ENCODE data around the gene ELAVL1. TPM values are rescaled to one million over a fixed set of nuclear protein-coding genes. Genes with fewer than 3 reads are reported as not detected.
A peak's percentile ranks its signal among the peaks of the same experiment; 100 is the strongest.

ELAVL1 gene
- total and polyA plus RNA-seq, 2 of the 13 experiments (the other 11 are each of a cell fraction or from before 2014, with no cell fraction given) = 27.9 to 38.4 TPM

GRCh38 chr19:7911508-7912143, 93.8 kb downstream of the ELAVL1 start:
- intact Hi-C loops (cut with micrococcal nuclease; ENCODE audit: unreplicated experiment) = no loop called here
- Histone ChIP-seq H3K27me3 (ENCODE audit: control insufficient read depth in 1 of 2, insufficient read depth in 2 of 2, low read length in 2 of 2) (no peaks in the 10 kb centered on the region), H3K79me2 (ENCODE audit: insufficient read depth, low read length) (peaks cover 2% of the 10 kb centered on the region), H4K20me1 (ENCODE audit: insufficient read depth, low read length) (peaks cover 3% of the 10 kb centered on the region; the same call in 1 of the 2 replicates), H3K36me3 (replicated peaks in 1 of 2; ENCODE audit: control insufficient read depth in 1 of 2, insufficient read depth in 2 of 2, low read length in 2 of 2) (peaks cover 4 to 20% of the 10 kb centered on the region in 2 experiments; a peak in 3 of 5 replicates), H3K9me3 (ENCODE audit: low read length) (no peaks in the 10 kb centered on the region), H3K9ac (ENCODE audit: insufficient read depth, low read depth, low read length) (no peak overlapping the region), H2AFZ (ENCODE audit: low read length) (no peak overlapping the region), H3K4me3 (replicated peaks in 1 of 3; ENCODE audit: insufficient read depth in 1 of 3, low read depth in 2 of 3, low read length in 3 of 3) (no peak overlapping the region), H3K27ac (ENCODE audit: extremely low read length, insufficient read depth, low read length) (no peak overlapping the region), H3K4me1 (ENCODE audit: insufficient read depth, low read length) (peaks cover 11% of the 10 kb centered on the region), H3K4me2 (ENCODE audit: low read depth, low read length) (no peak overlapping the region)
- DNase-seq (ENCODE audit: low spot score) = no peak
- WGBS (ENCODE audit: low lambda C conversion rate) = 96% methylated on average over 7 of the region's 18 CpGs
- ATAC-seq = no peak
- ChIA-PET CTCF (ENCODE audit: low intra/inter-chr PET ratio, low total read pairs) (no interaction called here), POLR2A (interaction anchor here (1.9 to 2.6 kb wide), 2 partner anchors 8 to 9 kb away, joined by 6 to 8 read pairs; partner anchors contain the start of genes MAP2K7 and SNAPC2)
- no TSS peak for BruUV-seq (replicated peaks)
- in situ Hi-C loops (cut with HindIII; ENCODE audit: extremely low pct_ligation_motif_present, low pct_unique_long_range_greater_than_20kb) = no loop called here
- FAIRE-seq = no peak
- no peak for TF ChIP-seq CSRNP2 (CRISPR knock-in tag; conservative IDR thresholded peaks at IDR 0.05; ENCODE audit: low read depth)
- peak; percentile 61 for TF ChIP-seq AGO2 (optimal IDR thresholded peaks at IDR 0.05; ENCODE audit: low read depth, low read length)

GRCh38 chr19:7910321-7911161, 94.9 kb downstream of the ELAVL1 start:
- intact Hi-C loops (cut with micrococcal nuclease; ENCODE audit: unreplicated experiment) = no loop called here
- TF ChIP-seq RBFOX2 (IDR thresholded peaks at IDR 0.05; ENCODE audit: low read depth, low read length) (peak; percentile 18; the same call in 1 of the 2 replicates), HDAC1 (CRISPR knock-in tag; IDR thresholded peaks at IDR 0.05) (no peak)
- ATAC-seq (no peak), DNase-seq (ENCODE audit: low spot score) (no peak), FAIRE-seq (no peak)
- Histone ChIP-seq H3K4me3 (replicated peaks in 1 of 3; ENCODE audit: insufficient read depth in 1 of 3, low read depth in 2 of 3, low read length in 3 of 3) (no peak overlapping the region), H3K9me3 (ENCODE audit: low read length) (no peaks in the 10 kb centered on the region), H3K79me2 (ENCODE audit: insufficient read depth, low read length) (peaks cover 8% of the 10 kb centered on the region), H3K27ac (ENCODE audit: extremely low read length, insufficient read depth, low read length) (no peak overlapping the region), H2AFZ (ENCODE audit: low read length) (no peak overlapping the region), H4K20me1 (ENCODE audit: insufficient read depth, low read length) (peaks cover 3% of the 10 kb centered on the region; the same call in 1 of the 2 replicates), H3K36me3 (replicated peaks in 1 of 2; ENCODE audit: control insufficient read depth in 1 of 2, insufficient read depth in 2 of 2, low read length in 2 of 2) (peaks cover 4 to 25% of the 10 kb centered on the region in 2 experiments; a peak in 4 of 5 replicates), H3K27me3 (ENCODE audit: control insufficient read depth in 1 of 2, insufficient read depth in 2 of 2, low read length in 2 of 2) (no peaks in the 10 kb centered on the region), H3K4me2 (ENCODE audit: low read depth, low read length) (no peak overlapping the region), H3K4me1 (ENCODE audit: insufficient read depth, low read length) (peaks cover 15% of the 10 kb centered on the region), H3K9ac (ENCODE audit: insufficient read depth, low read depth, low read length) (no peak overlapping the region)
- CTCF ChIA-PET (ENCODE audit: low intra/inter-chr PET ratio, low total read pairs) = no interaction called here
- 98% methylated on average over 28 of the region's 54 CpGs for WGBS (ENCODE audit: low lambda C conversion rate)
- POLR2A ChIA-PET = interaction anchor here (1.0 to 2.6 kb wide), 2 partner anchors 8 to 10 kb away, joined by 3 to 8 read pairs; partner anchors contain the start of gene SNAPC2
- in situ Hi-C loops (cut with HindIII; ENCODE audit: extremely low pct_ligation_motif_present, low pct_unique_long_range_greater_than_20kb) = no loop called here
- BruUV-seq (replicated peaks) = no TSS peak
